SK-N-MC (cell line): ENCODE measurements around the gene CCDC81.

ENCODE experiments used
- DNase-seq: peaks from one replicate; pipeline ENCODE4 v3.0.0-alpha.2; 2011; ENCODE audit warnings: low read depth, low spot score
- H3K27ac ChIP-seq: fragments of 200-600 bp; sonication (generic); 2 replicates; pipeline ENCODE4 v1.5.1; 2016; ENCODE audit warnings: mixed run types
- H3K36me3 ChIP-seq: fragments of 200-600 bp; sonication (generic); 2 replicates; pipeline ENCODE4 v1.6.1; 2017; ENCODE audit warnings: antibody characterized with exemption, low read length, mixed read lengths; ENCODE audit not compliant: insufficient read depth
- H3K4me3 ChIP-seq: fragments of 200-600 bp; sonication (generic); 2 replicates; pipeline ENCODE4 v1.5.1; 2016
- H3K9ac ChIP-seq: fragments of 200-600 bp; sonication (generic); 2 replicates; pipeline ENCODE4 v1.8.0; 2017; ENCODE audit warnings: mixed run types, mixed read lengths; ENCODE audit not compliant: insufficient read length
- H3K9me3 ChIP-seq: fragments of 200-600 bp; sonication (generic); 2 replicates; pipeline ENCODE4 v1.6.1; 2017; ENCODE audit warnings: low read depth, mild to moderate bottlenecking, antibody characterized with exemption, low read length, moderate library complexity, mixed read lengths
- EZH2 ChIP-seq: fragments of 200-600 bp; sonication (generic); IDR thresholded peaks from one replicate; pipeline ENCODE4 v1.6.1; 2017; ENCODE audit warnings: antibody characterized with exemption
- FOXP2 ChIP-seq: optimal IDR thresholded peaks from 2 replicates; pipeline ENCODE3; 2011; ENCODE audit warnings: mild to moderate bottlenecking, moderate library complexity; ENCODE audit not compliant: insufficient read depth; ENCODE audit errors: extremely low read length, control extremely low read depth
- POLR2AphosphoS5 ChIP-seq: IDR thresholded peaks from 2 replicates; pipeline ENCODE4 v1.6.1; 2012; ENCODE audit warnings: mild to moderate bottlenecking, low read depth, low read length, borderline replicate concordance

Gene CCDC81

DNA sequence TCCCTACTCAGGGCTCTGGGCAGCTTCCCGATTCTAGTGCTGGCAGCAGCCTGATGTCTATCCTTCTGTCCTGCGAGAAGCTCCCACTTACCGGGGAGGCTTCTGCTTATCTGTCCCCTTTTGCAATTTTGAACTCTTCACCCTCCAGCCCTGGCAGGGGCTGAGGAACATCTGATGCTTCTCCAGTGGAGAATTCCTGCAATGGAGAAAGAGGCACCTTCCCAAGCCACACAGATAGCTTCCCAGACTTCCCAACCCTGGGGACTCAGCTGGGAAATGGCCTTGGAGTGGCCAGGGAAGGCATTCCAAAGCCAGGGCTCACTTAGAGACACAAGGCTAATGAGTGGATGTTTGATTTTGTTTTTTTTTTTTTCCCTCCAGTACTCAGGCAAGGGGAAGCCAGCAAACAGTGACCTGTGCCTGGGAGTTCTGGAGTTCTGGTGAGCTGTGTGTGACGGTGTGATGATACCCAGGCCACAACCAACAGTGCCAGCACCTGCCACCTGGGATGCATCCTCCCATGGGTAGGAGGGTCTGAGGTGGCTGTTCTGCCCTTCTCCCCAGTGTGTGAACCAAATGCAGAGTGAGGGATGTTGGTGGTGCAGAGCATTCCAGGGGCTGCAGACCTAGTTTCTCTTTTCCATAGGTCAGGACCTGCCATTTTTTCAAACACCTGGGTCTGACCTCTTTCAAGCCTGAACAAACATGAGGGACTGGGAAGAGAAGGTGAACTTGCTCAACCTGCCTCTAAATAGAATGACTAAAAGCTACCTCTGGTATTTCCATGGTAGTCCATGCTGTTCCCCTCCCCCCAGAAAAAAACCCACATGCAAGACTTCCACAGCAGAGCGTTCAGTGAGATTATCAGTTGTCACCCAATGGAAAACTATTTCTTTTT lies 95.1 kb downstream of the CCDC81 start:
- no peak overlapping the region for H3K27ac ChIP-seq
- no peaks in the 10 kb centered on the region for H3K36me3 ChIP-seq
- no peak for DNase-seq
- TF ChIP-seq EZH2 (no peak), FOXP2 (no peak), POLR2AphosphoS5 (no peak)
- H3K9me3 ChIP-seq: no peaks in the 10 kb centered on the region
- no peak overlapping the region for H3K9ac ChIP-seq
- H3K4me3 ChIP-seq: no peak overlapping the region
